Stimulated activated CD4-positive, alpha-beta T cell treated with anti-CD3 and anti-CD28 coated beads, Interleukin-2, amount 100 ng/mL, for 4 hours (primary cell): ENCODE measurements around the gene WHAMM.
"Not testable (repeated sequence)": the region's sequence is repeated elsewhere in the genome, so short reads cannot be mapped to it uniquely, and the experiment has no call there.

Experiments
- DNase-seq: peaks from one replicate; pipeline ENCODE4 v3.0.0-alpha.2; 2020; ENCODE audit warnings: low read depth

WHAMM gene, protein sequence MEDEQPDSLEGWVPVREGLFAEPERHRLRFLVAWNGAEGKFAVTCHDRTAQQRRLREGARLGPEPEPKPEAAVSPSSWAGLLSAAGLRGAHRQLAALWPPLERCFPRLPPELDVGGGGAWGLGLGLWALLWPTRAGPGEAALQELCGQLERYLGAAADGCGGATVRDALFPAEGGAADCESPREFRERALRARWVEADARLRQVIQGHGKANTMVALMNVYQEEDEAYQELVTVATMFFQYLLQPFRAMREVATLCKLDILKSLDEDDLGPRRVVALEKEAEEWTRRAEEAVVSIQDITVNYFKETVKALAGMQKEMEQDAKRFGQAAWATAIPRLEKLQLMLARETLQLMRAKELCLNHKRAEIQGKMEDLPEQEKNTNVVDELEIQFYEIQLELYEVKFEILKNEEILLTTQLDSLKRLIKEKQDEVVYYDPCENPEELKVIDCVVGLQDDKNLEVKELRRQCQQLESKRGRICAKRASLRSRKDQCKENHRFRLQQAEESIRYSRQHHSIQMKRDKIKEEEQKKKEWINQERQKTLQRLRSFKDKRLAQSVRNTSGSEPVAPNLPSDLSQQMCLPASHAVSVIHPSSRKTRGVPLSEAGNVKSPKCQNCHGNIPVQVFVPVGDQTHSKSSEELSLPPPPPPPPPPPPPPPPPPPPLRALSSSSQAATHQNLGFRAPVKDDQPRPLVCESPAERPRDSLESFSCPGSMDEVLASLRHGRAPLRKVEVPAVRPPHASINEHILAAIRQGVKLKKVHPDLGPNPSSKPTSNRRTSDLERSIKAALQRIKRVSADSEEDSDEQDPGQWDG

DNA sequence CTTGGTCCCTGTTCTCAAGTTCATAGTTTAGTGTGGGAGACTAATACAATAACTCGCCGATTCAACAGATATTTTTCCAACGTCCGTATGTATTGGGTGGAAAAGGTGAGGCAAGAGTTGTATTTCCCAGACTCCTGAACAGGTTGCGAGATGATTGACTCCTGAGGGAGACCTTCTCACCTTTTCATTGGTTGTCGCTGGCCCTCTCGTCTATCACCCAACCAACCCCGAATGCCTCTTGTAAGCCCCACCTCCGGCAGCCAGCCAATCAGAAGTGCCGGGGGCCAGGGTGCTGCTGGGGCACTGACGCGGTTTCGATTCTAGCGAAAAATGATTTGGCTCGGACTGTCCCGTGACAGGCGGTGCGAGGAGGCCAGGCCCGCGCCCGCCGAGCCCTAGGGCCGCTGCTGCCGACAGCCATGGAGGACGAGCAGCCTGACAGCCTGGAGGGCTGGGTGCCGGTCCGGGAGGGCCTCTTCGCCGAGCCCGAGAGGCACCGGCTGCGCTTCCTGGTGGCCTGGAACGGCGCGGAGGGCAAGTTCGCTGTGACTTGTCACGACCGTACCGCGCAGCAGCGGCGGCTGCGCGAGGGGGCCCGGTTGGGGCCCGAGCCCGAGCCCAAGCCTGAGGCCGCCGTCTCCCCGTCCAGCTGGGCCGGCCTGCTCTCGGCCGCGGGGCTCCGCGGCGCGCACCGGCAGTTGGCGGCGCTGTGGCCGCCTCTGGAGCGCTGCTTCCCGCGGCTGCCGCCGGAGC, at the start of gene WHAMM:
Gene WHAMM (plus strand): TSS at position 321 of the 753 bp plus-strand sequence. CDS start 99 bp downstream, at position 420.
- peak; percentile 92 for DNase-seq

GRCh38 chr15:82763361-82764116, 45.9 kb upstream of the WHAMM start:
- no peak for DNase-seq

DNA sequence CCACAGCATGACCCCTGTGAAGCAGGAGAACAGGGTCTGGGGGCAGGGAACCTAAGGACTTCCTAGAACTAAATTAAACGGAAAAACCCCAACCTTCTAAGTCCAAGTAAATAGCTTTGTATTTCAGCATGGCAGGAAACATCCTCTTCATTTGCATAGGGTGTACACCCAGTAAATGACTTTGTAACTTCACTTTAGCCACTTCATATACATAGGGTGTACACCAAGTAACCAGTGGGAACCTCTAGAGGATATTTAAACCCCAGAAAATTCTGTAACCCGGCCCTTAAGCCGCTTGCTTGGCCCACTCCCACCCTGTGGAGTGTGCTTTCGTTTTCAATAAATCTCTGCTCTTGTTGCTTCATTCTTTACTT, 45.3 kb upstream of the WHAMM start:
- DNase-seq: no peak

DNA sequence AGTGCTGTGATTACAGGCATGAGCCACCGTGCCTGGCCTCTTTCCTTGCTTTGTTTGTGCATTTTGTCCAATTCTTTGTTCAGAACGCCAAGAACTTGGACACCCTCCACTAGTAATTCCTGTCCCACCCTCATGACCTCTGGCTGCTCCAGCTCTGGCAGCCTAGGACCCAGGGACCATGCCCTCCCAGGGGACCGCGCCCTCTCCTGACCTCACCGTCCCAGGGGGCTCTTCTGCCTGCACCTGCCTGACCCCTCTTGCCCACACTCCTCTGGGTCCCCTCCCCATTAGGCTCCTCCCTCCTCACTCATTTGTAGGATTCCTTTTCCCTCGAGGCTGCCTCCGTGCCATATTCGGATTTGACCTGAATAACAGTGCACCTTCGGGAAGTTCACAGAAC, 44.7 kb upstream of the WHAMM start:
- no peak for DNase-seq

GRCh38 chr15:82766201-82766600, 43.2 kb upstream of the WHAMM start:
- not testable (repeated sequence) for DNase-seq

DNA sequence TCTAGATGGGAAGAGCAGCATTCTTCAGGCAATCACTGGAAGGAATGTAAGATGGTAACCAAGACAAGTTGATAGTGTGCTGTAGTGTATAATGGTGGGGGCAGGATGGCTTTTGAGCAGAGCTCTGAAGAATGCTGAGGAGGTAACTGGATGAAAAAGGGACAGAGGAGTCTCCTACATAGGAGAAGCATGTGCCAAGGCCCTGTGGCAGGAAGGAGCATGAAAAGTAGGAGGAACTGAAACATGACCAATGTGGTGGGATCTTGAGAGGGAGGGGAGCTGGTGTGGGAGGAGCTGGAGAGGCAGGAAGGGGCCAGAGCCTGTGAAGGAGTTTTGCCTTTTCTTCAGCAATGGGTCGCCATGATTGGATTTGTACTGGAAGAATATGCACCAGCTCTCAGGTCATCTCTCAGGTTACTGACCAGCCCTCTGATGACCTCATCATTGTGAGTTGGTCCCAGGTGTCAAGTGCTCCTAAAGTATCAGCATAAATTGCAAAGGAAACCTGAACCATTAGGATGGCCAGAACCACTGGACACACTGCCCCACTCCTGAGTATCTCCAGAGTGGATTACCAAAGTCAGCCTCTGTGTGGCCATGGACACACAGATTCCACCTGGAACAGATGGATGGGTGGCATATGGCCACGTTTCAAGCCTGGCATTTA, 42.1 kb upstream of the WHAMM start:
- no peak for DNase-seq

- DNase-seq: no peak
Observed at GRCh38 chr15:82768414-82769054, 40.9 kb upstream of the WHAMM start.

- no peak for DNase-seq
Observed at GRCh38 chr15:82771789-82772607, 37.4 kb upstream of the WHAMM start.

GRCh38 chr15:82774496-82774895, 34.9 kb upstream of the WHAMM start:
- DNase-seq: no peak

DNA sequence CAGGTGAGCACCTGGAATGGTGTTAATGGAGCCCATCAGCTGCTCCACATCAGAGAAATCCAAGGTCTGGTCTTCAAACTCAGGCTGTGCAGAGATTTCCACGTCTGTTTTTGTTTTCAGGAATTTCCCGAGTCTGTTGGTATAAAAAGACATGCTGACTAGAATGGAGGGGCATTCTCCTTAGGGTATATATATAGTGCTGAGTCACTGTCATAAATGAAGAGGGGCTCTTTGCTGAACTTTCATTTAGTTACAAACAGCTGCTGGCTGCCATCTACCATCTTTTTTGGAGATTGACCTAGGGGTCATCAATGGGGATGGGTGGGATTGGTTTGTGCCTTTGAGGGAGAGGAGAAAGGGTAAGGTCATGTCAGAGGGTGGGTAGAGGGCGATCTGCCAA, 30.7 kb upstream of the WHAMM start:
- DNase-seq: no peak

- DNase-seq: no peak
Observed at GRCh38 chr15:82781349-82781748, 28.1 kb upstream of the WHAMM start.

GRCh38 chr15:82788496-82788895, 20.9 kb upstream of the WHAMM start:
- DNase-seq: no peak

GRCh38 chr15:82789491-82789890, 19.9 kb upstream of the WHAMM start:
- no peak for DNase-seq

GRCh38 chr15:82790321-82790720, 19.1 kb upstream of the WHAMM start:
- DNase-seq: no peak

- no peak for DNase-seq
Observed at GRCh38 chr15:82792068-82792467, 17.4 kb upstream of the WHAMM start.

DNA sequence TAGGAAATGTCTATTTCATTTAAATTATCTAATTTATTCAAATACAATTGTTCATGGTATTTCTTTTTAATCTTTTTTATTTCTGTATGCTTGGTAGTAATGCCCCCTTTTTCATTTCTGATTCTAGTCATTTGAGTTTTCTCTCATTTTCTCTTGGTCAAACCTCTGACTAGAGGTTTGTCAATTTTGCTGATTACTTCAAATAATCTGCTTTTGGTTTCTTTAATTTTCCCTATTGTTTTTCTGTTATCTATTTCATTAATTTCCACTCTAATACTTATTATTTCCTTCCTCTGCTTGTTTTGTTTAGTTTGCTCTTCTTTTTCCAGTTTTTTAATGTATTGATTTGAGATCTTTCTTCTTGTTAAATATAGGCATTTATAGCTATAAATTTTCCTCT, 15.7 kb upstream of the WHAMM start:
- no peak for DNase-seq

DNA sequence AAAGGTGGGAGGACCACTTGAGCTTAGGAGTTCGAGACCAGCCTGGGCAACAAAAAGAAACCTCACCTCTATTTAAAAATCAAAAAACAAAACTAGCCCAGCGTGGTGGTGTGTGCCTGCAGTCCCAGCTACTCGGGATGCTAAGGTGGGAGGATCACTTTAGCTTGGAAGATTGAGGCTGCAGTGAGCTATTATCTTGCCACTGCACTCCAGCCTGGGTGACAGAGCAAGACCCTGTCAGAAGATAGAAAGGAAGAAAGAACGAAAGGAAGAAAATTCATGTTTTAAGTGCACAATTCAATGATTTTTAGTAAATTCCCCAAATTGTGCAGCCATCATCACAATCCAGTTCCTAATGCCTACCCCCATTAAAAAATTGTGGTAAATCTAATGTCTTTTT, 11.3 kb upstream of the WHAMM start:
- DNase-seq: no peak

DNA sequence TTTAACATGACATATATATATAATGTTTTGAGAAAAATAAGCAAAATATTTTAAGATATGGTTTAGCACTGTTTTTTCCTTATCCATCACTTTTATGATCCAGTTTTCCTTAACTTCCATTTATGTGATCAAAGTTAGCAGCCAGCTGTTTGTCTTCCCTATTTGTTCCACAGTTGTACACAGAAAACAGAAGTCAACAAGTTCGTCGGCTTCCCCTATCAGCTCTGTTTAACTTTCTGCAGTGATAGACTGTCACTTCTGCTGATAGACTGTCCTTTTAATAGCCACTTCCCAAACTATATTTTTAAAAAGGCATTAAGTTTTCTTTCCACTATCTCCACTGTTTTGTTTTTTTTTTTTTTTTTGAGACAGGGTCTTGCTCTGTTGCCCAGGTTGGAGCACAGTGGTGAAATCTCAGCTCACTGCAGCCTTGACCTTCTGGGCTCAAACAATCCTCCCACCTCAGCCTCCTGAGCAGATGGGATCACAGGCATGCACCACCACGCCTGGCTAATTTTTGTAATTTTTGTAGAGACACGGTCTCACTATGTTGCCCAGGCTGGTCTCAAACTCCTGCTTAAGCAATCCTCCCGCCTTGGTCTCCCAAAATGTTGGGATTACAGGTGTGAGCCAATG, 10.8 kb upstream of the WHAMM start:
- DNase-seq: no peak

DNA sequence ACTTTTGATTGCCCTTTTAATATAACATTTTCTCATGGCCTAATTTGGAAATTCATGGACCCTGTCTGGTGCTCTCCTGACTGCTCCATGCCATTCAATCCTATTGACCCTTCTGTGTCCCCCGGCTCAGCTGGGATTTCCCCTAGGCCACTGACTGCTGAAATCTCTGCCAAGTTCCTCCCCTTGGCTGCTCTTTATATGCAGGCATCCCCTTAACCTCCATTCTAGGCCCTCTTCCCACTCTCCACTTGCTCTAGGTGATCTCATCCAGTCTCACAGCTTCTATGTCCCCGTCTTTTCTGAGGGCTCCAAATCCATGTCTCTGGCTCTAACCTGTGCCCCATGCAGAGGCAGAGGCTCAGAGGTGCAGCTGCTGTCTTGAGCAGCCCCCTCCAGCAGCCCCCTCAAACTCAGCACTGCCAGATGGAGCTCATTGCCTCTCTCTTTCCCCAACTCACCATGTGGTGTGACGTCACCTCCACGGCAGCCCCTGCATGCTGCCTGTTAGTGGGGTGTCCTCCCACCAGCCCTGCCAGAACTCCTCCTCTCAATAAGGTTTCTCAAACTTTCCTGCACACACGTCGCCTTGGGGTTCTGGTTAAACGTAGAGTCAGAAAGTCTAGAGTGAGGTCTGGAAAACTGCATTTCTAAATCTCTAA, 10.1 kb upstream of the WHAMM start:
- DNase-seq: no peak
